Measurements from ENCODE around the gene SNRPF.

The SNRPF gene

DNA sequence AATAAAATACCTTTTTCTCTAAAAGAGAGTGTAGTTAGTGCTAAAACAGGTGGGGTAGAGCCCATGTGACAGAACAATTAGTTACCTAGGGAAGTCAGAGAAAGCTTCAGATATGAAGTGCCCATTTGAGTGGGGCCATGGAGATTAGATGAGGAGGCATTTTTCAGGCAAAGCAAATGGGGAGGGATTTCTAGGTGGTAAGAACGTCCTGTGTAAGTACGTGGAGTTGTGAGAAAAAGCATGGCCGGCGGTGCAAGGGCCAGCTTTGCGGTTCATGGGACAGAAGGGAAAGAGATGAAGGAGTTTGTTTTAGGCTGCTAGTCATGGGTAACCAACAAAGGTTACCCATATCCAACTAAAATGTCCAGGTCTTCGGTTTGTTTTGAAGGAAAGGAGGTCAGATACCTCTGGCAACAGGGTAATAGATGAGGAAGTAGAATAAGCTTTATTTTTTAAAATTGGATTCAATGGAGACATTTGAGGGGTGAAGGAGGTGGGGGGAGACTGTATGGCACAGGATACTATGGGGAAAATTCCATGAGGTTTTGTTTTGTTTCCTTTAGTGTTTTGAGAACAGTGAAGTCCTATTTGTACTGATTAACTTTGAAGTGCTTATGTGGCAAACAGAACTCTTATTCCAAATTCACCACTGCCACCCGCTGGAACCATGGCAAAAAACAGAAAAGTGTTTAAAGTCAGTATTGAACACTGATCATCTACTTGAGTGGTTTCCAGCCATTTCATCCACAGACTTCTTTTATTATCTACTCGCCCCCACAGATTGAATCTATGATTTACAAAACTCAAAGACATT is 10.0 kb upstream of the SNRPF start:
- no peak for DNase-seq (ENCODE audit: low read depth in 1 of 2, low spot score in 1 of 2)

DNA sequence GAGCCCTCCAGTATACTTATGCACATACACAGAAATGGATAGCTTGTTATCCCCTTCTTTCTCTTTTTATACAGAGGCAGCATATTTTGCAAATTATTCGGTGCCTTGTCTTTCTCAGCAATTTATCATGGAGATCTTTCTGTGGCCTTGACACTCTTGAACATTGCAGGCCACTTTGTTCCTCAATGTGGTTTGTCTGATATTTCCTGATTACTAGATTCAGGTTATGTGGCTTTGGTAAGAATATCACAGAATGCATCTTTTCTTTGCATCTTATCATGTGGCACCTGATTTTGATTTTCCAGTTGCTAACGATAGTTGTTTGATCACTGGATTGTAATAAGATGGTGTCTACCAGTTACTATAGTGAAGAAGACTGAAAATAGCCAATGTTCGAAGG is 7.1 kb upstream of the SNRPF start:
- DNase-seq (ENCODE audit: low read depth in 1 of 2, low spot score in 1 of 2) = no peak
- H3K4me3 ChIP-seq (replicated peaks; ENCODE audit: insufficient read depth, low read length) = no peak overlapping the region
- H3K27ac ChIP-seq (replicated peaks) = no peak overlapping the region
- peaks cover 5% of the 10 kb centered on the region for H3K27me3 ChIP-seq (ENCODE audit: insufficient read depth, poor library complexity, severe bottlenecking)
- TF ChIP-seq SPI1 (IDR thresholded peaks at IDR 0.05; ENCODE audit: borderline replicate concordance, low read depth) (no peak), GABPA (IDR thresholded peaks at IDR 0.05; ENCODE audit: low read depth) (no peak), POLR2AphosphoS5 (IDR thresholded peaks at IDR 0.05; ENCODE audit: low read depth) (no peak)
- TF ChIP-seq, protein P1, sequence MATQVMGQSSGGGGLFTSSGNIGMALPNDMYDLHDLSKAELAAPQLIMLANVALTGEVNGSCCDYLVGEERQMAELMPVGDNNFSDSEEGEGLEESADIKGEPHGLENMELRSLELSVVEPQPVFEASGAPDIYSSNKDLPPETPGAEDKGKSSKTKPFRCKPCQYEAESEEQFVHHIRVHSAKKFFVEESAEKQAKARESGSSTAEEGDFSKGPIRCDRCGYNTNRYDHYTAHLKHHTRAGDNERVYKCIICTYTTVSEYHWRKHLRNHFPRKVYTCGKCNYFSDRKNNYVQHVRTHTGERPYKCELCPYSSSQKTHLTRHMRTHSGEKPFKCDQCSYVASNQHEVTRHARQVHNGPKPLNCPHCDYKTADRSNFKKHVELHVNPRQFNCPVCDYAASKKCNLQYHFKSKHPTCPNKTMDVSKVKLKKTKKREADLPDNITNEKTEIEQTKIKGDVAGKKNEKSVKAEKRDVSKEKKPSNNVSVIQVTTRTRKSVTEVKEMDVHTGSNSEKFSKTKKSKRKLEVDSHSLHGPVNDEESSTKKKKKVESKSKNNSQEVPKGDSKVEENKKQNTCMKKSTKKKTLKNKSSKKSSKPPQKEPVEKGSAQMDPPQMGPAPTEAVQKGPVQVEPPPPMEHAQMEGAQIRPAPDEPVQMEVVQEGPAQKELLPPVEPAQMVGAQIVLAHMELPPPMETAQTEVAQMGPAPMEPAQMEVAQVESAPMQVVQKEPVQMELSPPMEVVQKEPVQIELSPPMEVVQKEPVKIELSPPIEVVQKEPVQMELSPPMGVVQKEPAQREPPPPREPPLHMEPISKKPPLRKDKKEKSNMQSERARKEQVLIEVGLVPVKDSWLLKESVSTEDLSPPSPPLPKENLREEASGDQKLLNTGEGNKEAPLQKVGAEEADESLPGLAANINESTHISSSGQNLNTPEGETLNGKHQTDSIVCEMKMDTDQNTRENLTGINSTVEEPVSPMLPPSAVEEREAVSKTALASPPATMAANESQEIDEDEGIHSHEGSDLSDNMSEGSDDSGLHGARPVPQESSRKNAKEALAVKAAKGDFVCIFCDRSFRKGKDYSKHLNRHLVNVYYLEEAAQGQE (IDR thresholded peaks at IDR 0.05; ENCODE audit: insufficient replicate concordance, low read depth) = no peak
- TF ChIP-seq, protein P2, sequence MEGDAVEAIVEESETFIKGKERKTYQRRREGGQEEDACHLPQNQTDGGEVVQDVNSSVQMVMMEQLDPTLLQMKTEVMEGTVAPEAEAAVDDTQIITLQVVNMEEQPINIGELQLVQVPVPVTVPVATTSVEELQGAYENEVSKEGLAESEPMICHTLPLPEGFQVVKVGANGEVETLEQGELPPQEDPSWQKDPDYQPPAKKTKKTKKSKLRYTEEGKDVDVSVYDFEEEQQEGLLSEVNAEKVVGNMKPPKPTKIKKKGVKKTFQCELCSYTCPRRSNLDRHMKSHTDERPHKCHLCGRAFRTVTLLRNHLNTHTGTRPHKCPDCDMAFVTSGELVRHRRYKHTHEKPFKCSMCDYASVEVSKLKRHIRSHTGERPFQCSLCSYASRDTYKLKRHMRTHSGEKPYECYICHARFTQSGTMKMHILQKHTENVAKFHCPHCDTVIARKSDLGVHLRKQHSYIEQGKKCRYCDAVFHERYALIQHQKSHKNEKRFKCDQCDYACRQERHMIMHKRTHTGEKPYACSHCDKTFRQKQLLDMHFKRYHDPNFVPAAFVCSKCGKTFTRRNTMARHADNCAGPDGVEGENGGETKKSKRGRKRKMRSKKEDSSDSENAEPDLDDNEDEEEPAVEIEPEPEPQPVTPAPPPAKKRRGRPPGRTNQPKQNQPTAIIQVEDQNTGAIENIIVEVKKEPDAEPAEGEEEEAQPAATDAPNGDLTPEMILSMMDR (IDR thresholded peaks at IDR 0.05; ENCODE audit: insufficient read depth, low read length) = no peak

More for the DNA sequence above, 10.0 kb upstream of the SNRPF start:
- no peak overlapping the region for H3K4me3 ChIP-seq (replicated peaks; ENCODE audit: insufficient read depth, low read length)
- peaks cover 2% of the 10 kb centered on the region for H3K27me3 ChIP-seq (ENCODE audit: insufficient read depth, poor library complexity, severe bottlenecking)
- TF ChIP-seq, protein P2 (IDR thresholded peaks at IDR 0.05; ENCODE audit: insufficient read depth, low read length) = no peak
- H3K27ac ChIP-seq (replicated peaks) = no peak overlapping the region

DNA sequence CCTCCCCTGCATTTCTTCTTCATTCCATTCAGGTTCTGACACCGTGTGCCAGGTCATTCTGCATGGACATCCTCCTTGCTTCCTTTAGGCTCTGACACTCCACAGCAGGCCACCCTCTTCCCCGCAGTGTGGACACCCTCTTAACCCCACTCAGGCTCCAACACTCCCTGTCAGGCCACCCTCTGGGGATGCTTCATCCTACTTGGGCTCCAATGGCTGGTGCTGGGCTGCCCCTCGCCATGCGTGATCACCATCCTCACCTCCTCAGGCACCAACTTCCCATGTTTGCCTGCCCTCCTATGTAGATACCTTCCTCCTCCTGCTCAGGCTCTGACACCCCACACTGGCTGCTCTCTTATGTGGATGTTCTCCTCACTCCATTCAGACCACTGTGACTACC is 6.6 kb upstream of the SNRPF start:
- Histone ChIP-seq H3K27ac (replicated peaks) (no peak overlapping the region), H3K4me3 (replicated peaks; ENCODE audit: insufficient read depth, low read length) (no peak overlapping the region), H3K27me3 (ENCODE audit: insufficient read depth, poor library complexity, severe bottlenecking) (peaks cover 5% of the 10 kb centered on the region)
- no peak for DNase-seq (ENCODE audit: low read depth in 1 of 2, low spot score in 1 of 2)
- TF ChIP-seq, protein P1 (IDR thresholded peaks at IDR 0.05; ENCODE audit: insufficient replicate concordance, low read depth) = no peak
- TF ChIP-seq GABPA (IDR thresholded peaks at IDR 0.05; ENCODE audit: low read depth) (no peak), POLR2AphosphoS5 (IDR thresholded peaks at IDR 0.05; ENCODE audit: low read depth) (no peak), SPI1 (IDR thresholded peaks at IDR 0.05; ENCODE audit: borderline replicate concordance, low read depth) (no peak)
- TF ChIP-seq, protein P2 (IDR thresholded peaks at IDR 0.05; ENCODE audit: insufficient read depth, low read length) = no peak

DNA sequence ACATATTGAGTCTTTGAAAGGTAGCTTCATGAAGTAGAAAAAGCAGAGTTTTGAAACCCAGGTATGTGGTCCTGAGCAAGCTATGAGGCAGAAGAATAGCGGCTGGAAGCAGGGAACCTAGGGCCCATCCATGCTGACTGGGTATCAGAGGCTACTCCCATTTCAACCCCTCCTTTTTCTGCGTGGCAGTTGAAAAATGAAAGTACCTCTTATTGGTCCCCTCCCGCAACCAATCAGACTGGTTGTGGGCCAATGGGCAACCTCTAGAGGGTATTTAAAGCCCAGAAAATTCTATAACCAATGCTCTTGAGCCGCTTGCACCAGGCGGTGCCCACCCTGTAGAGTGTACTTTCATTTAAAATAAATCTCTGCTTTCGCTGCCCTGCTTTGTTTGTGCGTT is 1.6 kb upstream of the SNRPF start:
- Histone ChIP-seq H3K27me3 (ENCODE audit: insufficient read depth, poor library complexity, severe bottlenecking) (peaks cover 5% of the 10 kb centered on the region), H3K4me3 (replicated peaks; ENCODE audit: insufficient read depth, low read length) (no peak overlapping the region), H3K27ac (replicated peaks) (no peak overlapping the region)
- DNase-seq (ENCODE audit: low read depth in 1 of 2, low spot score in 1 of 2) = no peak
- TF ChIP-seq GABPA (IDR thresholded peaks at IDR 0.05; ENCODE audit: low read depth) = no peak
- no peak for TF ChIP-seq POLR2AphosphoS5 (IDR thresholded peaks at IDR 0.05; ENCODE audit: low read depth)
- TF ChIP-seq SPI1 (IDR thresholded peaks at IDR 0.05; ENCODE audit: borderline replicate concordance, low read depth) = no peak
- TF ChIP-seq, protein P1 (IDR thresholded peaks at IDR 0.05; ENCODE audit: insufficient replicate concordance, low read depth) = no peak
- TF ChIP-seq, protein P2 (IDR thresholded peaks at IDR 0.05; ENCODE audit: insufficient read depth, low read length) = no peak

Measured in HL-60 (cell line).